Measurements from ENCODE around the gene TAF9B. TPM values are rescaled to one million over a fixed set of nuclear protein-coding genes. Genes with fewer than 3 reads are reported as not detected.
"Not testable (repeated sequence)": the region's sequence is repeated elsewhere in the genome, so short reads cannot be mapped to it uniquely, and the experiment has no call there.

Gene TAF9B
- total RNA-seq, 2 donors from 2014 or later = 11.7 to 21.4 TPM

GRCh38 chrX:78133238-78133960 lies 6.1 kb downstream of the TAF9B start:
- H3K9me3 ChIP-seq = no peaks in the 10 kb centered on the region
- H3K27ac ChIP-seq = no peak overlapping the region
- 68 to 72% methylated on average over 4 of the region's 4 CpGs for WGBS, 2 donors
- TF ChIP-seq, protein P1, sequence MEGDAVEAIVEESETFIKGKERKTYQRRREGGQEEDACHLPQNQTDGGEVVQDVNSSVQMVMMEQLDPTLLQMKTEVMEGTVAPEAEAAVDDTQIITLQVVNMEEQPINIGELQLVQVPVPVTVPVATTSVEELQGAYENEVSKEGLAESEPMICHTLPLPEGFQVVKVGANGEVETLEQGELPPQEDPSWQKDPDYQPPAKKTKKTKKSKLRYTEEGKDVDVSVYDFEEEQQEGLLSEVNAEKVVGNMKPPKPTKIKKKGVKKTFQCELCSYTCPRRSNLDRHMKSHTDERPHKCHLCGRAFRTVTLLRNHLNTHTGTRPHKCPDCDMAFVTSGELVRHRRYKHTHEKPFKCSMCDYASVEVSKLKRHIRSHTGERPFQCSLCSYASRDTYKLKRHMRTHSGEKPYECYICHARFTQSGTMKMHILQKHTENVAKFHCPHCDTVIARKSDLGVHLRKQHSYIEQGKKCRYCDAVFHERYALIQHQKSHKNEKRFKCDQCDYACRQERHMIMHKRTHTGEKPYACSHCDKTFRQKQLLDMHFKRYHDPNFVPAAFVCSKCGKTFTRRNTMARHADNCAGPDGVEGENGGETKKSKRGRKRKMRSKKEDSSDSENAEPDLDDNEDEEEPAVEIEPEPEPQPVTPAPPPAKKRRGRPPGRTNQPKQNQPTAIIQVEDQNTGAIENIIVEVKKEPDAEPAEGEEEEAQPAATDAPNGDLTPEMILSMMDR (IDR thresholded peaks at IDR 0.05) = no peak
- no peak for TF ChIP-seq POLR2A (IDR thresholded peaks at IDR 0.05)
- ATAC-seq = no peak
- no peak overlapping the region for H3K4me3 ChIP-seq
- intact Hi-C loops (cut with DNase I) = no loop called here
- no peaks in the 10 kb centered on the region for H3K27me3 ChIP-seq
- H3K4me1 ChIP-seq = no peaks in the 10 kb centered on the region
- DNase-seq = no peak
- H3K36me3 ChIP-seq (replicated peaks in 1 of 2; ENCODE audit: insufficient read depth in 1 of 2, low read depth in 2 of 2) = no peaks in the 10 kb centered on the region

GRCh38 chrX:78131117-78131516 lies 8.3 kb downstream of the TAF9B start:
- no peak overlapping the region for H3K27ac ChIP-seq
- DNase-seq = no peak
- TF ChIP-seq POLR2A (IDR thresholded peaks at IDR 0.05) = no peak
- TF ChIP-seq, protein P1 (IDR thresholded peaks at IDR 0.05) = no peak
- no peaks in the 10 kb centered on the region for H3K9me3 ChIP-seq
- H3K4me1 ChIP-seq = no peaks in the 10 kb centered on the region
- intact Hi-C loops (cut with DNase I) = no loop called here
- 82 to 94% methylated on average over 1 of the region's 1 CpG for WGBS, 2 donors
- ATAC-seq = no peak
- no peaks in the 10 kb centered on the region for H3K27me3 ChIP-seq
- H3K36me3 ChIP-seq (replicated peaks in 1 of 2; ENCODE audit: insufficient read depth in 1 of 2, low read depth in 2 of 2) = no peaks in the 10 kb centered on the region
- no peak overlapping the region for H3K4me3 ChIP-seq

DNA sequence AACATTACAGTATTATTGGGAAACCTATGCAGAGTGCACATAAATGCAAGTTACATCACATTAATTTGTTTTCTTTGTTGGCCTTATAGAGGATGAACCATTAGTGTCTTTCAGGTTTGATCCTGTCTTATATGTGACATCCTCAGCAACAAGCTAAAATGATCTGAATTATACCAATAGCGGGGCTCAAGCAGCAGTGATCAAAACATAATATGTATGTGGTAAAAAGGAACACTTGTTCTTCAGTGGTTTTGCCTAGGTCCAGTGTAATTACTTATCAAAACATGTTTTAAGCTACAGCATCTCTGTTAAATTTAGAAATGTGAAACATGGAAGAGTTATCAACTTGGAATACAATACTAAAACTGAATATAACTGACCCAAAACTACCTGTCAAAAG lies 9.1 kb downstream of the TAF9B start:
- Histone ChIP-seq H3K27ac (no peak overlapping the region), H3K4me3 (no peak overlapping the region), H3K4me1 (no peaks in the 10 kb centered on the region), H3K9me3 (no peaks in the 10 kb centered on the region), H3K36me3 (replicated peaks in 1 of 2; ENCODE audit: insufficient read depth in 1 of 2, low read depth in 2 of 2) (no peaks in the 10 kb centered on the region), H3K27me3 (no peaks in the 10 kb centered on the region)
- intact Hi-C loops (cut with DNase I) = no loop called here
- WGBS, 2 donors = 93 to 100% methylated on average over 1 of the region's 1 CpG
- no peak for ATAC-seq
- no peak for DNase-seq
- no peak for TF ChIP-seq POLR2A (IDR thresholded peaks at IDR 0.05)
- TF ChIP-seq, protein P1 (IDR thresholded peaks at IDR 0.05) = no peak

DNA sequence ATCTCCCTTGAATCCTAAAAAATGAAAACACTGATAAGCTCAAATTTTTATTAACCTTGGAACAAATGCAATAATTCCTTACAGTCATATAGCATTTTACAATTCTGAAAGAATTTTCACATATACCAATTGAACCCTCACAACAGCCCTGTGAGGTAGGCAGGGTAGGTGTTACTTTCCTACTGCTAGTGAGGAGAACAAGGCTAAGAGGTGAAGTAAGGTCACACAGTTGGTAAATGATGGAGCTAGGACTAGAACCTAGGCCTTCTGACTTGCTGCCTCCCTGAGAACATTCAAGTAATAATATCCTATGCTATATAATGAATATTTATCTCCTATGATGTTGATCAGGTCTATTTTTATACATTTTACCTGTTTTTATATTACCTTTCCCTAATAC lies 9.7 kb downstream of the TAF9B start:
- H3K27ac ChIP-seq = no peak overlapping the region

GRCh38 chrX:78125781-78126180 lies 13.7 kb downstream of the TAF9B start:
- H3K36me3 ChIP-seq (replicated peaks in 1 of 2; ENCODE audit: insufficient read depth in 1 of 2, low read depth in 2 of 2); H3K27ac ChIP-seq; H3K27me3 ChIP-seq; H3K4me1 ChIP-seq; H3K4me3 ChIP-seq; ATAC-seq; DNase-seq; intact Hi-C loops (cut with DNase I); H3K9me3 ChIP-seq: not testable (repeated sequence)

More for the DNA sequence above, 9.7 kb downstream of the TAF9B start:
- Histone ChIP-seq H3K36me3 (replicated peaks in 1 of 2; ENCODE audit: insufficient read depth in 1 of 2, low read depth in 2 of 2) (no peaks in the 10 kb centered on the region), H3K9me3 (no peaks in the 10 kb centered on the region), H3K4me1 (no peaks in the 10 kb centered on the region), H3K27me3 (no peaks in the 10 kb centered on the region), H3K4me3 (no peak overlapping the region)
- intact Hi-C loops (cut with DNase I) = no loop called here
- TF ChIP-seq, protein P1 (IDR thresholded peaks at IDR 0.05) = no peak
- TF ChIP-seq POLR2A (IDR thresholded peaks at IDR 0.05) = no peak
- DNase-seq = no peak
- no peak for ATAC-seq
